GM12872 (cell line): Measurements from ENCODE around the gene APOM.

Experiments used
- CTCF ChIP-seq: IDR thresholded peaks from 3 replicates; pipeline ENCODE4 v1.5.1; 2011; ENCODE audit warnings: low read depth, mild to moderate bottlenecking, low read length, moderate library complexity; ENCODE audit not compliant: insufficient read depth

APOM gene

GRCh38 chr6:31691564-31692108 lies 35.9 kb downstream of the APOM start:
- no peak for TF ChIP-seq CTCF

DNA sequence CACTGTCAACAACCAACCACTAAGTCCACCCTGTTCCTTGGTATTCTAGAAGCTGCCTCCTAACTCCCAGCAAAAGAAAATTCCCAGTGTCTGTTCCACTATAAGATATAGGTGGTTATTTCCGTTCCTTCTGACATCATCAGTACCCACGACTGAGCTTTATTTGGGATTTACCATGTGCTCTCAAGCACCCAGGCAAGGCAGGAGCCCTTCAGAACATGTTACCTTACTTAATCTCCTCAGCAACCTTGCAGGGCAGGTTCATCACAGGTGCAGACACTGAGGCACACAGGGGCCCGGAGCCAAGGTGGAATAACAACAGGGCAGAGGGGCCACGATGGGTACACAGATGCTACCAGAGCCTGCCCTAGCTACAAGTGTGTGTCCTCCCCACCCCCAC lies 36.7 kb downstream of the APOM start:
- no peak for TF ChIP-seq CTCF

DNA sequence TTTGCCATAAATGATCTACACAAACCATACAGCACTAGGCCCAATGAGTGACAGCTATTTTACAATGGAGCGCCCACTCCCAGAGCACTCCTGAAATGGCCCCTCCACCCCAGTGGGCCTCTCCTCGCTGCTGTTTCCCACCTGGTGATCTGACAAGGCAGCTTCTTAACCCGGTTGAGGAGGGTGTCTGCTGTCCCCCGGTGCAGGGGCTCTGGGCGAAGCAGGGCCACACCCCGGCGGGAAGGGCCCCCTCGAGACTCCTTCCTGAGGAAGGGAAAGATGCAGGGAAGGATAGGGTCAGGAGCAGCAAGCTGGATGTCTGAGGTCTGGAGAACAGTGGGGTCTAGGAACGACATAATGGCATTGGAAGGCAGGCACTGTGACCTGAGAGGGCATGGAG lies 37.2 kb downstream of the APOM start:
- no peak for TF ChIP-seq CTCF

- TF ChIP-seq CTCF = no peak
Observed at GRCh38 chr6:31693535-31693934, 37.8 kb downstream of the APOM start.

- no peak for TF ChIP-seq CTCF
Observed at GRCh38 chr6:31697555-31697954, 41.9 kb downstream of the APOM start.

DNA sequence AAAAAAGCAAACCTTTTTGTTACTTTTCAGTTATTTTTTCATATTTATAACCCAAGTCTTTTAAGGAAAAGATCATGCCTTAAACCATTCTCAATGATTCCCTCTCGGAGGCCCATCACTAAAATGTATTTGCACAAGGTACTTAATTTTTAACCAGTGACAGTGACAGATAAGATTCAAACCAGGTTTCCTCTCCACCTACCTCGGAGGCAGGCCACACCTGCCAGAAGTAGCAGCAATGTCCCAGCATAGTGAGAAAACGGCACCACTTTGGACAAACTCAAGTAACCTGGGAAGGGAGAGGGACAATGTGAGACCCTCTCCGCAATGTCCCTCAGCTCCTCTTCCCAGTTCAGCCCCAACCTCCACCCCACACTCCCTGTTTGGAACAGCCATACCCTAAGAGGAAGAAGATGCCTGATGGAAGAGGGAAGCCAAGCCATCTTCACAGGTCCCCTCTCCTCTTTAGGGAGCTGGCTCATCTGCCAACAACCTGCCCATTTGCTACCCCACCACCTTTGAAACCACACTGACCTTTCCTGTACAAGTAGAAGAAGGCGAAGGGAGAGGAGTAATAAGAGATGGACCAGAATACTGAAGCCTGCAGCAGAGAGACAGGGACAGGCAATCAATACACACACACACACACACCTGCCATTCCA lies 45.2 kb downstream of the APOM start:
- no peak for TF ChIP-seq CTCF

GRCh38 chr6:31701666-31702404 lies 46.1 kb downstream of the APOM start:
- no peak for TF ChIP-seq CTCF
